Fibroblast of lung (primary cell): ENCODE measurements around the gene HOXC6. TPM values are rescaled to one million over a fixed set of nuclear protein-coding genes. Genes with fewer than 3 reads are reported as not detected.

ENCODE experiments used
- DNase-seq, 2 donors: peaks; one replicate each; pipeline versions ENCODE4 v3.0.0 to v3.0.0-alpha.2; 2010; ENCODE audit warnings: low read depth in 2 of 2
- H2AFZ ChIP-seq: 2 replicates; pipeline ENCODE4 v1.5.1; 2012; ENCODE audit warnings: low read length, control low read depth, inconsistent platforms
- H3K27ac ChIP-seq: 2 replicates; pipeline ENCODE4 v1.5.1; 2011; ENCODE audit warnings: low read length, control low read depth; ENCODE audit not compliant: insufficient read depth
- H3K27me3 ChIP-seq: 2 replicates; pipeline ENCODE4 v1.5.1; 2011; ENCODE audit warnings: mild to moderate bottlenecking, low read length; ENCODE audit not compliant: control insufficient read depth, insufficient read depth
- H3K36me3 ChIP-seq: 2 replicates; pipeline ENCODE4 v1.5.1; 2011; ENCODE audit warnings: low read length; ENCODE audit not compliant: control insufficient read depth, insufficient read depth
- H3K4me1 ChIP-seq: 2 replicates; pipeline ENCODE4 v1.5.1; 2011; ENCODE audit warnings: low read length; ENCODE audit not compliant: control insufficient read depth, insufficient read depth; ENCODE audit errors: extremely low read depth
- H3K4me2 ChIP-seq: 2 replicates; pipeline ENCODE4 v1.5.1; 2011; ENCODE audit warnings: low read length, control low read depth; ENCODE audit not compliant: insufficient read depth; ENCODE audit errors: extremely low read depth
- H3K4me3 ChIP-seq, 4 experiments: fragments of 200-600 bp in 1 of 4; sonication (generic) in 1 of 4; replicated peaks in 1 of 4; 2 replicates each; pipeline ENCODE4 v1.5.1; 2011 to 2016; ENCODE audit warnings: low read length in 4 of 4, low read depth in 3 of 4, mild to moderate bottlenecking in 3 of 4, control low read depth in 2 of 4, inconsistent platforms in 1 of 4, mixed read lengths in 1 of 4; ENCODE audit not compliant: insufficient read depth in 1 of 4; ENCODE audit errors: control extremely low read depth in 1 of 4
- H3K79me2 ChIP-seq: 2 replicates; pipeline ENCODE4 v1.5.1; 2012; ENCODE audit warnings: mild to moderate bottlenecking, low read length, inconsistent platforms; ENCODE audit not compliant: control insufficient read depth, insufficient read depth
- H3K9ac ChIP-seq: 2 replicates; pipeline ENCODE4 v1.5.1; 2011; ENCODE audit warnings: mild to moderate bottlenecking, low read length, control low read depth; ENCODE audit not compliant: insufficient read depth
- H3K9me3 ChIP-seq: 2 replicates; pipeline ENCODE4 v1.5.1; 2012; ENCODE audit warnings: low read depth, low read length; ENCODE audit not compliant: control insufficient read depth, insufficient read depth
- H4K20me1 ChIP-seq: 2 replicates; pipeline ENCODE4 v1.5.1; 2011; ENCODE audit warnings: low read length; ENCODE audit not compliant: control insufficient read depth, insufficient read depth; ENCODE audit errors: extremely low read depth
- CTCF ChIP-seq, 2 donors: IDR thresholded peaks in 1 of 2; conservative IDR thresholded peaks in 1 of 2; 1 replicate in 1 of 2; 2 replicates in 1 of 2; pipeline ENCODE4 v1.5.1; 2011 to 2012; ENCODE audit warnings: low read length in 2 of 2, control low read depth in 1 of 2, inconsistent platforms in 1 of 2, low read depth in 1 of 2, mild to moderate bottlenecking in 1 of 2
- EZH2 ChIP-seq: IDR thresholded peaks from 2 replicates; pipeline ENCODE4 v1.5.1; 2012; ENCODE audit warnings: low read length, control low read depth, mild to moderate bottlenecking; ENCODE audit errors: missing control alignments
- polyA plus RNA-seq, 2 donors: library from polyadenylated mRNA; depleted of rRNA in 1 of 2; stranded (reverse) in 1 of 2; unstranded in 1 of 2; fragments of >200 nt; gene quantifications; 2 replicates each; pipeline ENCODE4 v1.2.1, GENCODE V29; 2011 to 2012; ENCODE audit warnings: missing spikeins in 1 of 2
- total RNA-seq: library from RNA; depleted of rRNA; stranded (reverse); fragments of >200 nt; gene quantifications from 2 replicates; pipeline ENCODE4 v1.2.1, GENCODE V29; 2014

The HOXC6 gene
- total and polyA plus RNA-seq, 2 donors (not counting 1 experiment from before 2014, with no cell fraction given) = 0.17 to 0.52 TPM

GRCh38 chr12:54042970-54043853 is 15.0 kb downstream of the HOXC6 start:
- H3K4me3 ChIP-seq = no peak overlapping the region
- no peaks in the 10 kb centered on the region for H3K79me2 ChIP-seq
- H3K4me1 ChIP-seq = no peaks in the 10 kb centered on the region
- peaks cover 42% of the 10 kb centered on the region for H3K27me3 ChIP-seq
- H3K9me3 ChIP-seq = no peaks in the 10 kb centered on the region
- H3K36me3 ChIP-seq = no peaks in the 10 kb centered on the region
- no peak overlapping the region for H3K27ac ChIP-seq
- no peak overlapping the region for H3K9ac ChIP-seq
- H3K4me2 ChIP-seq = no peak overlapping the region
- no peak overlapping the region for H2AFZ ChIP-seq
- no peak for TF ChIP-seq EZH2
- TF ChIP-seq CTCF (conservative IDR thresholded peaks at IDR 0.05 in 1 of 2, IDR thresholded peaks at IDR 0.05 in 1 of 2; ENCODE audit: low read depth in 1 of 2, low read length in 2 of 2) = no peak
- no peaks in the 10 kb centered on the region for H4K20me1 ChIP-seq
- DNase-seq = no peak

- Histone ChIP-seq H2AFZ (no peak overlapping the region), H3K4me2 (no peak overlapping the region), H3K4me1 (no peaks in the 10 kb centered on the region), H3K9me3 (no peaks in the 10 kb centered on the region), H4K20me1 (no peaks in the 10 kb centered on the region), H3K27ac (no peak overlapping the region), H3K36me3 (no peaks in the 10 kb centered on the region), H3K4me3 (no peak overlapping the region), H3K27me3 (peaks cover 35% of the 10 kb centered on the region), H3K9ac (no peak overlapping the region), H3K79me2 (no peaks in the 10 kb centered on the region)
- TF ChIP-seq CTCF (conservative IDR thresholded peaks at IDR 0.05 in 1 of 2, IDR thresholded peaks at IDR 0.05 in 1 of 2; ENCODE audit: low read depth in 1 of 2, low read length in 2 of 2) (no peak), EZH2 (no peak)
- DNase-seq = no peak
These were observed 16.3 kb downstream of the HOXC6 start for GRCh38 chr12:54044425-54045103.

GRCh38 chr12:54045401-54045800 is 17.2 kb downstream of the HOXC6 start:
- DNase-seq = no peak
- H3K79me2 ChIP-seq = no peaks in the 10 kb centered on the region

More at GRCh38 chr12:54045401-54045800, 17.2 kb downstream of the HOXC6 start:
- Histone ChIP-seq H3K36me3 (no peaks in the 10 kb centered on the region), H3K9me3 (no peaks in the 10 kb centered on the region), H3K9ac (no peak overlapping the region), H4K20me1 (no peaks in the 10 kb centered on the region), H3K4me2 (no peak overlapping the region), H3K27me3 (peaks cover 32% of the 10 kb centered on the region), H3K4me1 (no peaks in the 10 kb centered on the region), H2AFZ (no peak overlapping the region), H3K4me3 (no peak overlapping the region), H3K27ac (no peak overlapping the region)
- TF ChIP-seq EZH2 = no peak
- TF ChIP-seq CTCF (conservative IDR thresholded peaks at IDR 0.05 in 1 of 2, IDR thresholded peaks at IDR 0.05 in 1 of 2; ENCODE audit: low read depth in 1 of 2, low read length in 2 of 2) = no peak
